B cell (primary cell): ENCODE results near the gene CD207.

ENCODE experiments used
- CTCF ChIP-seq: fragments of 200-600 bp; IDR thresholded peaks from one replicate; pipeline ENCODE4 v1.8.0; 2022; ENCODE audit warnings: antibody characterized with exemption, mild to moderate bottlenecking
- EZH2 ChIP-seq: IDR thresholded peaks from 2 replicates; pipeline ENCODE4 v1.6.1; 2012; ENCODE audit warnings: borderline replicate concordance, low read depth, mild to moderate bottlenecking, moderate library complexity, low read length; ENCODE audit not compliant: insufficient read depth, poor library complexity, severe bottlenecking

GRCh38 chr2:70826696-70827350, 8.8 kb downstream of the CD207 start:
- TF ChIP-seq CTCF = no peak
- no peak for TF ChIP-seq EZH2
